ENCODE data around the gene CSNK1E. TPM values are rescaled to one million over a fixed set of nuclear protein-coding genes. Genes with fewer than 3 reads are reported as not detected.

The CSNK1E gene
- total and polyA plus RNA-seq, 2 experiments from 2014 or later, result 46.9 to 130 TPM

DNA sequence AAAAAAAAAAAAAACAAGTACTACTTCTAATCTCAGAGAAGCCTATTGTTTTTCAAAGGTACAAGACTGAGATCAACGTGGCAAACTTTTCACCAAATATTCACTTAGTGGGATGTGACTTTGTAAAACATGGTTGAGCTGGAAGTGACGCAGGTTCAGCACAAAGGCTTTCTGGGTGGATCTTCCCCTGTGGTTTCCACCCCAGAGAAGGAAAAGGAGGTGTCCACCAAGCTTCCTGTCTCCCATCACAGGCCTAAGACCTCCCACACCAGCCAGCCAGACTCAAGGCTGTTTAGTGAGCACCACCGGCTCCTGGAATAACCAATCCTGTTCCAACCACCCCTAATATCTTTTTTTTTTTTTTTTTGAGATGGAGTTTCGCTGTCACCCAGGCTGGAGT lies 50.1 kb downstream of the CSNK1E start:
- Histone ChIP-seq H2AFZ (no peak overlapping the region), H3K4me1 (ENCODE audit: insufficient read depth) (peaks cover 21% of the 10 kb centered on the region), H3K4me2 (ENCODE audit: unreplicated experiment) (no peak overlapping the region), H3F3A (ENCODE audit: insufficient read depth) (peaks cover 10% of the 10 kb centered on the region), H3K9ac (peak overlapping the region; percentile 12; the same call in 1 of the 2 replicates), H3K79me2 (ENCODE audit: insufficient read depth) (peaks cover 100% of the 10 kb centered on the region), H3K27ac (peak overlapping the region; percentile 59), H3K36me3 (ENCODE audit: low read depth) (no peaks in the 10 kb centered on the region), H4K20me1 (ENCODE audit: insufficient read depth) (no peaks in the 10 kb centered on the region; the same call in 1 of the 2 replicates), H3K27me3 (replicated peaks; ENCODE audit: insufficient read depth) (no peaks in the 10 kb centered on the region), H3K9me2 (ENCODE audit: insufficient read depth) (no peaks in the 10 kb centered on the region), H3K4me3 (no peak overlapping the region), H3K9me3 (ENCODE audit: low read depth) (no peaks in the 10 kb centered on the region)
- WGBS, 2 experiments (ENCODE audit: low coverage in 1 of 2, low lambda C conversion rate in 2 of 2, missing lambda C conversion rate in 2 of 2), result 59 to 64% methylated on average over 4 of the region's 4 CpGs
- TF ChIP-seq EZH2phosphoT487 (IDR thresholded peaks at IDR 0.05; ENCODE audit: insufficient read depth, low read depth) (no peak), EZH2 (IDR thresholded peaks at IDR 0.05; ENCODE audit: insufficient read depth, poor library complexity, severe bottlenecking) (no peak)
- peak; percentile 73 for DNase-seq
- in situ Hi-C loops (cut with MboI), result no loop called here

DNA sequence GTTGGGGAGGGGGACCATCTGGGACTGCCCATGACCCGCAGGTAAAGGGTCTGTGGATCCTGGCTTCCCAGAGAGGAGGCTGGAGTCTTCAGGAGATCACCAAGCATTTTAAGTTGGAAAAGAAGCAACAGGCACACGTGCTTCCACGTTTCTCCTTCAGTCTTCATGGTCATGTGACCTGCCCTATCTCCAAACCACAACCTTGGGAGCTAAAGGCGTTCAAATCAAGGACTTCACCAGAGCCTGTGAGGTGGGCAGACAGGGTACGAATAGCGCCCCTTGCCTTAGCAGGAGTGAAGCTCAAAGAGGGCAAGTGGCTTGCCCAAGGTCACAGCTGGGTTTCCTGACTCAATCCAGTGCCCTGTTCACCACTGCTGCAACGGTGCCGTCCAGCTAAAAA lies 51.1 kb downstream of the CSNK1E start:
- no peak for DNase-seq
- whole genome bisulfite sequencing, 2 experiments (ENCODE audit: low coverage in 1 of 2, low lambda C conversion rate in 2 of 2, missing lambda C conversion rate in 2 of 2), result 55% methylated on average over 8 of the region's 8 CpGs

DNA sequence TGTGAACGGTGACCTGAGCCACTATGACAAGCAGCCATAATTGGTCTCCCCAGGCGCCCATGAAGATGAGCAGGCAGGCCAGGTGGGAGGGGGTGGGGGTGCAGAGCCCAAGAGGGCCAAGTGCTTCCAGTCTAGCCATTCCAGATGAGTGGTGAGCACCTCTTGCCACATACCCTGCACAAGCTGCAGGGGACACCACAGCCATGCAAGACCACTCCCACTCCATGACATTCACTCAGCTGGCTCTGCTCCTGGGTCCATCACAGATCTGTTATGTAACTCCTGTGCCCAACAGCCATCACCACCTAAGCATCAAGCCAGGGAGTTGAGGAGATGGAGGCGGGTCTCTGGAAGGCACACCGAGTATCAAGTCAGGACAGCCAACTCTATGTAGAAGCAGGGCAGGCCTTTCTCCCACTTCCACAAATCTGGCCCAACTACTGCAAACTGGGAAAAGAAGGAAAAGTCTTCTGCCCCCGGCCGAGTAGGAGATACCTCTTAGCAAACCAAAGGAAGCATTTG lies 52.9 kb downstream of the CSNK1E start:
- H3K9me3 ChIP-seq (ENCODE audit: low read depth), result no peaks in the 10 kb centered on the region
- no peak overlapping the region for H2AFZ ChIP-seq
- no peak for TF ChIP-seq EZH2 (IDR thresholded peaks at IDR 0.05; ENCODE audit: insufficient read depth, poor library complexity, severe bottlenecking)
- no peak for TF ChIP-seq EZH2phosphoT487 (IDR thresholded peaks at IDR 0.05; ENCODE audit: insufficient read depth, low read depth)
- H3K4me2 ChIP-seq (ENCODE audit: unreplicated experiment), result no peak overlapping the region
- no peaks in the 10 kb centered on the region; the same call in 1 of the 2 replicates for H4K20me1 ChIP-seq (ENCODE audit: insufficient read depth)
- H3K36me3 ChIP-seq (ENCODE audit: low read depth), result no peaks in the 10 kb centered on the region
- no peaks in the 10 kb centered on the region for H3K9me2 ChIP-seq (ENCODE audit: insufficient read depth)
- peaks cover 16% of the 10 kb centered on the region; the same call in 1 of the 2 replicates for H3K4me1 ChIP-seq (ENCODE audit: insufficient read depth)
- H3K4me3 ChIP-seq, result no peak overlapping the region
- H3K9ac ChIP-seq, result no peak overlapping the region
- peaks cover 19% of the 10 kb centered on the region for H3F3A ChIP-seq (ENCODE audit: insufficient read depth)
- H3K27ac ChIP-seq, result no peak overlapping the region
- H3K79me2 ChIP-seq (ENCODE audit: insufficient read depth), result peaks cover 100% of the 10 kb centered on the region
- in situ Hi-C loops (cut with MboI), result no loop called here
- WGBS, 2 experiments (ENCODE audit: low coverage in 1 of 2, low lambda C conversion rate in 2 of 2, missing lambda C conversion rate in 2 of 2), result 44 to 49% methylated on average over 6 of the region's 6 CpGs
- DNase-seq, result no peak
- no peaks in the 10 kb centered on the region for H3K27me3 ChIP-seq (replicated peaks; ENCODE audit: insufficient read depth)

More for the DNA sequence above, 51.1 kb downstream of the CSNK1E start:
- peaks cover 20% of the 10 kb centered on the region for H3K4me1 ChIP-seq (ENCODE audit: insufficient read depth)
- H3K27me3 ChIP-seq (replicated peaks; ENCODE audit: insufficient read depth), result no peaks in the 10 kb centered on the region
- no peaks in the 10 kb centered on the region; the same call in 1 of the 2 replicates for H4K20me1 ChIP-seq (ENCODE audit: insufficient read depth)
- peaks cover 14% of the 10 kb centered on the region for H3F3A ChIP-seq (ENCODE audit: insufficient read depth)
- peaks cover 100% of the 10 kb centered on the region for H3K79me2 ChIP-seq (ENCODE audit: insufficient read depth)
- no peak overlapping the region for H3K4me3 ChIP-seq
- H3K9ac ChIP-seq, result no peak overlapping the region
- H3K9me2 ChIP-seq (ENCODE audit: insufficient read depth), result no peaks in the 10 kb centered on the region
- no peak overlapping the region for H2AFZ ChIP-seq
- in situ Hi-C loops (cut with MboI), result no loop called here
- no peaks in the 10 kb centered on the region for H3K36me3 ChIP-seq (ENCODE audit: low read depth)
- H3K9me3 ChIP-seq (ENCODE audit: low read depth), result no peaks in the 10 kb centered on the region
- H3K4me2 ChIP-seq (ENCODE audit: unreplicated experiment), result no peak overlapping the region
- no peak for TF ChIP-seq EZH2 (IDR thresholded peaks at IDR 0.05; ENCODE audit: insufficient read depth, poor library complexity, severe bottlenecking)
- TF ChIP-seq EZH2phosphoT487 (IDR thresholded peaks at IDR 0.05; ENCODE audit: insufficient read depth, low read depth), result no peak
- H3K27ac ChIP-seq, result no peak overlapping the region

DNA sequence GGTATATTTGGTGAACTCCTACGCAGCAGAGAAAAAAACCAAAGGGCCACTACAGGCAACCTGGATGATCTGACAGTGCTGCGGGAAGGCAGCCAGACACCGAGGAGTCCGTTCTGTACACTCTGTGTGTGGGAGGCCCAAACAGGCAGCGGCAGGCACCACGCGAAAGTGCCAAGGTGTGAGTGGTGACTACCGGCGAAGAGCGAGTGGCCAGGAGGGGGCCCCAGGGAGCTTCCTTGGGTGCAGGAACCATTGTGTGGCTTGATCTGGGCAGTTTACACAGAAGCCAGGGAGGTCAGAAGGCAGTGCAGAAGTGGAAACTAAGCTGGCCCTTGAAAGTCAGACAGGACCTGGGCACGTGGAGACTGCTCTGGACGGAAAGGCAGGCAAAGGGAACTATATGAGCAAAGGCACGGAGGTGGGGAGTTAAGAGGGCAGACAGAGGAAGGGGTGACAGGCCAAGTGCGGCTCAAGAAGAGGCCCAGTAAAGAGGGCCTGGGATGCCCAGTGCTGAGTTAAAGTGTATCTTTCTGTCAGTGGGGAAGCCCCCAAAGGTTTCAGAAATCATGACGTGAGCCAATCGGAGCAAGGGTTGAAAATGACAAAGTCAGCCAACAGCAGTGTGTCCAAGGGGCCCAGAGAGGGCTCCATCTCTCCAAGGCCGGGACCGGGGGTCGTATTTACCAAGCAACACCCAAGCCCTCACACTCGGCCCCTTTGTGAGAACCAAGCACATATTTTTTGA lies 55.0 kb downstream of the CSNK1E start:
- TF ChIP-seq EZH2 (IDR thresholded peaks at IDR 0.05; ENCODE audit: insufficient read depth, poor library complexity, severe bottlenecking), result no peak
- TF ChIP-seq EZH2phosphoT487 (IDR thresholded peaks at IDR 0.05; ENCODE audit: insufficient read depth, low read depth), result no peak
- DNase-seq, result peak; percentile 57
- no peak overlapping the region for H3K9ac ChIP-seq
- H3K9me3 ChIP-seq (ENCODE audit: low read depth), result no peaks in the 10 kb centered on the region
- no peaks in the 10 kb centered on the region for H4K20me1 ChIP-seq (ENCODE audit: insufficient read depth)
- H3K9me2 ChIP-seq (ENCODE audit: insufficient read depth), result no peaks in the 10 kb centered on the region
- peaks cover 24% of the 10 kb centered on the region for H3K4me1 ChIP-seq (ENCODE audit: insufficient read depth)
- WGBS, 2 experiments (ENCODE audit: low coverage in 1 of 2, low lambda C conversion rate in 2 of 2, missing lambda C conversion rate in 2 of 2), result 70 to 74% methylated on average over 20 of the region's 20 CpGs
- H3K27ac ChIP-seq, result peak overlapping the region; percentile 46; the same call in 1 of the 2 replicates
- peaks cover 27% of the 10 kb centered on the region for H3F3A ChIP-seq (ENCODE audit: insufficient read depth)
- no peaks in the 10 kb centered on the region for H3K36me3 ChIP-seq (ENCODE audit: low read depth)
- H3K79me2 ChIP-seq (ENCODE audit: insufficient read depth), result peaks cover 100% of the 10 kb centered on the region
- no peaks in the 10 kb centered on the region for H3K27me3 ChIP-seq (replicated peaks; ENCODE audit: insufficient read depth)
- in situ Hi-C loops (cut with MboI), result no loop called here
- no peak overlapping the region for H2AFZ ChIP-seq
- H3K4me2 ChIP-seq (ENCODE audit: unreplicated experiment), result peak overlapping the region; percentile 9
- H3K4me3 ChIP-seq, result no peak overlapping the region

Measured in GM23248 (cell line).